CD14-positive monocyte (primary cell): ENCODE data around the gene ANKRD10. TPM values are rescaled to one million over a fixed set of nuclear protein-coding genes. Genes with fewer than 3 reads are reported as not detected.

Experiments
- DNase-seq, 3 donors: peaks; one replicate each; pipeline ENCODE4 v3.0.0-alpha.2; 2011 to 2022
- H2AFZ ChIP-seq: 2 replicates; pipeline ENCODE4 v1.6.0; 2012; ENCODE audit warnings: mild to moderate bottlenecking, low read depth, low read length, inconsistent platforms; ENCODE audit not compliant: insufficient read depth, poor library complexity, severe bottlenecking
- H3K27ac ChIP-seq, 2 donors: 1 replicate in 1 of 2; 2 replicates in 1 of 2; pipeline ENCODE4 v1.5.1; 2012 to 2013; ENCODE audit warnings: low read length in 2 of 2, control low read depth in 1 of 2, inconsistent platforms in 1 of 2, low read depth in 1 of 2, mild to moderate bottlenecking in 1 of 2
- H3K27me3 ChIP-seq, 2 donors: one replicate each; pipeline versions ENCODE4 v1.6.0 to v1.6.1; 2011 to 2013; ENCODE audit warnings: low read length in 2 of 2; ENCODE audit not compliant: control insufficient read depth in 2 of 2, insufficient read depth in 2 of 2
- H3K36me3 ChIP-seq, 2 donors: replicated peaks in 1 of 2; 1 replicate in 1 of 2; 2 replicates in 1 of 2; pipeline versions ENCODE4 v1.5.1 to v1.6.1; 2012 to 2013; ENCODE audit warnings: low read length in 2 of 2, control low read depth in 1 of 2, inconsistent platforms in 1 of 2, mild to moderate bottlenecking in 1 of 2; ENCODE audit not compliant: insufficient read depth in 2 of 2, control insufficient read depth in 1 of 2
- H3K4me1 ChIP-seq, 2 donors: 1 replicate in 1 of 2; 2 replicates in 1 of 2; pipeline versions ENCODE4 v1.5.1 to v1.6.1; 2012 to 2013; ENCODE audit warnings: low read length in 2 of 2, control low read depth in 1 of 2, inconsistent platforms in 1 of 2, mild to moderate bottlenecking in 1 of 2, moderate library complexity in 1 of 2; ENCODE audit not compliant: insufficient read depth in 2 of 2, control insufficient read depth in 1 of 2
- H3K4me2 ChIP-seq: replicated peaks from 2 replicates; pipeline ENCODE3; 2012; ENCODE audit warnings: low read length, moderate library complexity, mild to moderate bottlenecking; ENCODE audit not compliant: poor library complexity, severe bottlenecking; ENCODE audit errors: extremely low read depth
- H3K4me3 ChIP-seq, 3 experiments: fragments of 200-600 bp in 1 of 3; sonication (generic) in 1 of 3; replicated peaks in 1 of 3; 1 replicate in 2 of 3; 2 replicates in 1 of 3; pipeline ENCODE4 v1.5.1; 2011 to 2013; ENCODE audit warnings: low read length in 3 of 3, mild to moderate bottlenecking in 3 of 3, control low read depth in 2 of 3, low read depth in 2 of 3, inconsistent platforms in 1 of 3, moderate library complexity in 1 of 3
- H3K79me2 ChIP-seq: 2 replicates; pipeline ENCODE4 v1.6.0; 2012; ENCODE audit warnings: mild to moderate bottlenecking, control low read depth, inconsistent platforms, low read length, moderate library complexity; ENCODE audit not compliant: insufficient read depth
- H3K9ac ChIP-seq: 2 replicates; pipeline ENCODE4 v1.6.0; 2017; ENCODE audit warnings: low read length, mild to moderate bottlenecking; ENCODE audit not compliant: insufficient read depth, poor library complexity, severe bottlenecking
- H3K9me3 ChIP-seq, 2 donors: replicated peaks in 1 of 2; 1 replicate in 1 of 2; 2 replicates in 1 of 2; pipeline versions ENCODE4 v1.5.1 to v1.6.1; 2012 to 2013; ENCODE audit warnings: low read length in 2 of 2, control low read depth in 1 of 2; ENCODE audit not compliant: control insufficient read depth in 1 of 2, insufficient read depth in 1 of 2
- H4K20me1 ChIP-seq: 2 replicates; pipeline ENCODE4 v1.6.0; 2012; ENCODE audit warnings: mild to moderate bottlenecking, low read length, control low read depth, moderate library complexity; ENCODE audit not compliant: insufficient read depth
- H3K27ac Mint-ChIP-seq, 7 donors: one replicate each; pipeline ENCODE4 v1.8.0; 2020; ENCODE audit warnings: mild to moderate bottlenecking in 7 of 7, mixed read lengths in 7 of 7, moderate library complexity in 6 of 7, inconsistent platforms in 2 of 7
- H3K27me3 Mint-ChIP-seq, 3 donors: one replicate each; pipeline ENCODE4 v1.8.0; 2021 to 2022; ENCODE audit warnings: low read depth in 3 of 3, mild to moderate bottlenecking in 3 of 3, mixed read lengths in 3 of 3, moderate library complexity in 3 of 3, inconsistent platforms in 1 of 3
- H3K36me3 Mint-ChIP-seq, 2 donors: one replicate each; pipeline ENCODE4 v1.8.0; 2020; ENCODE audit warnings: mixed read lengths in 2 of 2, inconsistent platforms in 1 of 2, mild to moderate bottlenecking in 1 of 2
- H3K4me1 Mint-ChIP-seq: one replicate; pipeline ENCODE4 v1.8.0; 2020; ENCODE audit warnings: mild to moderate bottlenecking, mixed read lengths
- H3K4me3 Mint-ChIP-seq, 2 donors: one replicate each; pipeline ENCODE4 v1.8.0; 2020; ENCODE audit warnings: mild to moderate bottlenecking in 2 of 2, mixed read lengths in 2 of 2, moderate library complexity in 1 of 2
- H3K9me3 Mint-ChIP-seq, 7 donors: one replicate each; pipeline ENCODE4 v1.8.0; 2020 to 2022; ENCODE audit warnings: mixed read lengths in 7 of 7, mild to moderate bottlenecking in 6 of 7, moderate library complexity in 6 of 7, inconsistent platforms in 2 of 7
- WGBS: methylation state at CpG from one replicate; pipeline ENCODE4 v1.1.5; 2013; ENCODE audit warnings: missing lambda C conversion rate; ENCODE audit not compliant: insufficient coverage; 5-methylcytosine and 5-hydroxymethylcytosine counted together
- intact Hi-C, 2 donors: fragments of 100-400 bp; cut with micrococcal nuclease; formaldehyde crosslinking; loops; one replicate each; pipeline versions ENCODE4 v1.15.0 to v1.15.1; 2023
- polyA plus RNA-seq, 3 donors: library from polyadenylated mRNA; depleted of rRNA in 1 of 3; unstranded in 2 of 3; stranded (reverse) in 1 of 3; fragments of 300-500 nt in 2 of 3; fragments of >200 nt in 1 of 3; fragmentation: Illumina TruSeq in 2 of 3; gene quantifications; 1 replicate in 2 of 3; 2 replicates in 1 of 3; pipeline ENCODE4 v1.2.3, GENCODE V29; 2012 to 2021
- TF ChIP-seq, protein P1 (sequence below): fragments of 200-600 bp; IDR thresholded peaks from one replicate; pipeline ENCODE4 v1.8.0; 2022; ENCODE audit warnings: antibody characterized with exemption, mild to moderate bottlenecking

Gene ANKRD10
- polyA plus RNA-seq, 3 donors, result 30.5 to 79.9 (median 37.2) TPM

DNA sequence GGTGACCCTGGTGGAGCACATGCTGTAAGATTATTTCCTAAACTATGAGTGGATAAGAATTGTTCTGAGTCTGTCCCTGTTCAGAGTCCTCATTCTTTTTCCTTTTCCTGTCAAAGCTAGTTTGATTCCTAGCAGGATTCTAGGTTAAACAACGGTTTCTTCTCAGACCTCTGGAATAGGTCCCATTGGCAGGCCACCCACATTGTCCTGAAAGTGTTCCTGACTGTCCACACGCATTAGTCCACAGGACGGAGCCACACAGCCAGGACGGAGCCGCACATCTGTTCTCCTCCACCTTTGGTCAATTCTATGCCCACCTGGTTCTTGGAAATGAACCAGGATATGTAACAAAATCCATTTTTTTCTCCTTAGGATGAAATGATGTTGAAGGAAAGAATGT is 46.1 kb downstream of the ANKRD10 start:
- no peak overlapping the region for H3K4me2 ChIP-seq
- peaks cover 16% of the 10 kb centered on the region for H3K4me1 Mint-ChIP-seq
- peaks cover 0 to 17% of the 10 kb centered on the region in 2 donors for H3K27me3 ChIP-seq
- H3K36me3 Mint-ChIP-seq, result no peaks in the 10 kb centered on the region
- no peak overlapping the region for H3K4me3 Mint-ChIP-seq
- no peak overlapping the region for H3K9ac ChIP-seq
- WGBS, result 80% methylated on average over 1 of the region's 5 CpGs
- intact Hi-C loops, result no loop called here
- TF ChIP-seq, protein P1, sequence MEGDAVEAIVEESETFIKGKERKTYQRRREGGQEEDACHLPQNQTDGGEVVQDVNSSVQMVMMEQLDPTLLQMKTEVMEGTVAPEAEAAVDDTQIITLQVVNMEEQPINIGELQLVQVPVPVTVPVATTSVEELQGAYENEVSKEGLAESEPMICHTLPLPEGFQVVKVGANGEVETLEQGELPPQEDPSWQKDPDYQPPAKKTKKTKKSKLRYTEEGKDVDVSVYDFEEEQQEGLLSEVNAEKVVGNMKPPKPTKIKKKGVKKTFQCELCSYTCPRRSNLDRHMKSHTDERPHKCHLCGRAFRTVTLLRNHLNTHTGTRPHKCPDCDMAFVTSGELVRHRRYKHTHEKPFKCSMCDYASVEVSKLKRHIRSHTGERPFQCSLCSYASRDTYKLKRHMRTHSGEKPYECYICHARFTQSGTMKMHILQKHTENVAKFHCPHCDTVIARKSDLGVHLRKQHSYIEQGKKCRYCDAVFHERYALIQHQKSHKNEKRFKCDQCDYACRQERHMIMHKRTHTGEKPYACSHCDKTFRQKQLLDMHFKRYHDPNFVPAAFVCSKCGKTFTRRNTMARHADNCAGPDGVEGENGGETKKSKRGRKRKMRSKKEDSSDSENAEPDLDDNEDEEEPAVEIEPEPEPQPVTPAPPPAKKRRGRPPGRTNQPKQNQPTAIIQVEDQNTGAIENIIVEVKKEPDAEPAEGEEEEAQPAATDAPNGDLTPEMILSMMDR, result no peak
- no peaks in the 10 kb centered on the region for H4K20me1 ChIP-seq
- peaks cover 0 to 12% (median 6%) of the 10 kb centered on the region in 7 donors for H3K9me3 Mint-ChIP-seq
- DNase-seq, result no peak
- H3K27ac ChIP-seq, result no peak overlapping the region
- H3K79me2 ChIP-seq, result no peaks in the 10 kb centered on the region
- H3K36me3 ChIP-seq, result no peaks in the 10 kb centered on the region
- H2AFZ ChIP-seq, result no peak overlapping the region
- no peak overlapping the region for H3K4me3 ChIP-seq
- no peaks in the 10 kb centered on the region for H3K9me3 ChIP-seq
- peaks cover 6 to 11% of the 10 kb centered on the region in 2 donors for H3K4me1 ChIP-seq
- peaks cover 22 to 41% (median 32%) of the 10 kb centered on the region in 3 donors for H3K27me3 Mint-ChIP-seq
- peak overlapping the region in 1 of 7 donors; percentile 16 for H3K27ac Mint-ChIP-seq

DNA sequence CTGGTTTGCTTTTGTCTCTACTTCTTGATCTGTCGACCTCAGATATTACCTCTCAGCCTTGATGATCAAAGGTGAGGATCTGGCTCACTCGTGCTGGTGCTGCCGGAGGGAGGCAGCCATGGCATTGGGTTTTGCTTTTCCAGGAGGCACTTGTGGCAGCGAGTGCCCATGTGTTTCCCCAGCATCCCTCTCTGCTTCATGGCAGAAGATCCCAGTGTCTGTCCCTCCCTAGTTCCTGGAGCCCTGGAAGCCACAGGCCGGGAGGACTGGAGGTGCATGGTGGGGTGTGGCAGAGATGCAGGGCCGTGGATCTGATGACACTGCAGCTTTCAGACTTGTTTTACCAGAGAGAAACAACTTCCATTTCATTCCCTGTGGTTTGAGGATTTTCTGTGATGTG is 47.5 kb downstream of the ANKRD10 start:
- peaks cover 0 to 5% (median 2%) of the 10 kb centered on the region in 7 donors for H3K9me3 Mint-ChIP-seq

More for the DNA sequence above, 47.5 kb downstream of the ANKRD10 start:
- Mint-ChIP-seq H3K27me3 (peaks cover 19 to 41% (median 32%) of the 10 kb centered on the region in 3 donors), H3K36me3 (no peaks in the 10 kb centered on the region), H3K27ac (no peak overlapping the region), H3K4me1 (peaks cover 16% of the 10 kb centered on the region), H3K4me3 (no peak overlapping the region)
- peaks cover 6 to 11% of the 10 kb centered on the region in 2 donors for H3K4me1 ChIP-seq
- no peak overlapping the region for H3K27ac ChIP-seq
- peaks cover 0 to 17% of the 10 kb centered on the region in 2 donors for H3K27me3 ChIP-seq
- H3K4me2 ChIP-seq, result no peak overlapping the region
- H3K36me3 ChIP-seq, result no peaks in the 10 kb centered on the region
- no peaks in the 10 kb centered on the region for H3K79me2 ChIP-seq
- H3K9me3 ChIP-seq, result no peaks in the 10 kb centered on the region
- 82% methylated on average over 4 of the region's 6 CpGs for WGBS
- no peak overlapping the region for H3K9ac ChIP-seq
- DNase-seq, result no peak
- H3K4me3 ChIP-seq, result no peak overlapping the region
- intact Hi-C loops, result no loop called here
- H2AFZ ChIP-seq, result no peak overlapping the region
- H4K20me1 ChIP-seq, result no peaks in the 10 kb centered on the region
- TF ChIP-seq, protein P1, result no peak
